ENCODE measurements around the gene PTPRA. TPM values are rescaled to one million over a fixed set of nuclear protein-coding genes. Genes with fewer than 3 reads are reported as not detected.

Gene PTPRA
- total and polyA plus RNA-seq, 10 of the 15 experiments (the other 5 are each of a cell fraction or from before 2014, with no cell fraction given), result 3.9 to 62.1 (median 34.6) TPM

- TF ChIP-seq REST (IDR thresholded peaks at IDR 0.05; ENCODE audit: low read depth, low read length), result no peak
- TF ChIP-seq, protein P1, sequence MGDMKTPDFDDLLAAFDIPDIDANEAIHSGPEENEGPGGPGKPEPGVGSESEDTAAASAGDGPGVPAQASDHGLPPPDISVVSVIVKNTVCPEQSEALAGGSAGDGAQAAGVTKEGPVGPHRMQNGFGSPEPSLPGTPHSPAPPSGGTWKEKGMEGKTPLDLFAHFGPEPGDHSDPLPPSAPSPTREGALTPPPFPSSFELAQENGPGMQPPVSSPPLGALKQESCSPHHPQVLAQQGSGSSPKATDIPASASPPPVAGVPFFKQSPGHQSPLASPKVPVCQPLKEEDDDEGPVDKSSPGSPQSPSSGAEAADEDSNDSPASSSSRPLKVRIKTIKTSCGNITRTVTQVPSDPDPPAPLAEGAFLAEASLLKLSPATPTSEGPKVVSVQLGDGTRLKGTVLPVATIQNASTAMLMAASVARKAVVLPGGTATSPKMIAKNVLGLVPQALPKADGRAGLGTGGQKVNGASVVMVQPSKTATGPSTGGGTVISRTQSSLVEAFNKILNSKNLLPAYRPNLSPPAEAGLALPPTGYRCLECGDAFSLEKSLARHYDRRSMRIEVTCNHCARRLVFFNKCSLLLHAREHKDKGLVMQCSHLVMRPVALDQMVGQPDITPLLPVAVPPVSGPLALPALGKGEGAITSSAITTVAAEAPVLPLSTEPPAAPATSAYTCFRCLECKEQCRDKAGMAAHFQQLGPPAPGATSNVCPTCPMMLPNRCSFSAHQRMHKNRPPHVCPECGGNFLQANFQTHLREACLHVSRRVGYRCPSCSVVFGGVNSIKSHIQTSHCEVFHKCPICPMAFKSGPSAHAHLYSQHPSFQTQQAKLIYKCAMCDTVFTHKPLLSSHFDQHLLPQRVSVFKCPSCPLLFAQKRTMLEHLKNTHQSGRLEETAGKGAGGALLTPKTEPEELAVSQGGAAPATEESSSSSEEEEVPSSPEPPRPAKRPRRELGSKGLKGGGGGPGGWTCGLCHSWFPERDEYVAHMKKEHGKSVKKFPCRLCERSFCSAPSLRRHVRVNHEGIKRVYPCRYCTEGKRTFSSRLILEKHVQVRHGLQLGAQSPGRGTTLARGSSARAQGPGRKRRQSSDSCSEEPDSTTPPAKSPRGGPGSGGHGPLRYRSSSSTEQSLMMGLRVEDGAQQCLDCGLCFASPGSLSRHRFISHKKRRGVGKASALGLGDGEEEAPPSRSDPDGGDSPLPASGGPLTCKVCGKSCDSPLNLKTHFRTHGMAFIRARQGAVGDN (IDR thresholded peaks at IDR 0.05), result no peak
Measured at GRCh38 chr20:2907519-2907918, 34.2 kb downstream of the PTPRA start (continued).

DNA sequence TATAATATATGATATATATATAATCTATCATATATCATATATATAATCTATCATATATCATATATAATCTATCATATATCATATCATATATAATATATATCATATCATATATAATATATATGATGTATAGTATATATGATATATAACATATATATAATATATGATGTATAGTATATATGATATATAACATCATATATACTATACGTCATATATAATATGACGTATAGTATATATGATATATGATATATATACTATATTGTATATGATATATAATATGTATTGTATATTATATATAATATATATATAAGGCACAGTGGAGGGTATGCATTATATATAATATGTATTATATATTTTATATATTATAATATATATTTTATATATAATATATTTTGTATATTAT, 36.7 kb downstream of the PTPRA start:
- Histone ChIP-seq H3K79me2 (ENCODE audit: control insufficient read depth, insufficient read depth, low read length) (no peaks in the 10 kb centered on the region; the same call in 1 of the 2 replicates), H3K27ac (ENCODE audit: control insufficient read depth, insufficient read depth) (no peak overlapping the region), H3K4me2 (ENCODE audit: control insufficient read depth, insufficient read depth) (no peak overlapping the region), H3K4me3 (no peak overlapping the region), H3K27me3 (replicated peaks in 1 of 2; ENCODE audit: control insufficient read depth in 2 of 2, insufficient read depth in 2 of 2, low read length in 1 of 2) (no peaks in the 10 kb centered on the region), H2AFZ (ENCODE audit: control insufficient read depth, low read depth, low read length) (no peak overlapping the region), H3K36me3 (ENCODE audit: control insufficient read depth in 2 of 2, insufficient read depth in 2 of 2, low read length in 1 of 2) (no peaks in the 10 kb centered on the region), H3K9me3 (replicated peaks; ENCODE audit: control insufficient read depth, insufficient read depth, low read length) (no peaks in the 10 kb centered on the region), H4K20me1 (ENCODE audit: control insufficient read depth, insufficient read depth) (no peaks in the 10 kb centered on the region), H3K4me1 (ENCODE audit: control insufficient read depth, insufficient read depth, low read length) (no peaks in the 10 kb centered on the region), H3K9ac (ENCODE audit: control insufficient read depth, insufficient read depth, low read length) (no peak overlapping the region)
- ATAC-seq, result no peak
- FAIRE-seq, result no peak
- in situ Hi-C loops (cut with MboI), result no loop called here
- ChIA-PET POLR2A (no interaction called here), CTCF (no interaction called here), SMC1A (ENCODE audit: uncharacterized antibody, unreplicated experiment) (interaction anchor here (1.3 kb wide), 1 partner anchor 13 kb away, joined by 4 read pairs; no protein-coding TSS in a partner anchor), RAD21 (ENCODE audit: unreplicated experiment) (no interaction called here)
- 89% methylated on average over 2 of the region's 2 CpGs for WGBS (ENCODE audit: insufficient coverage, insufficient replicate concordance, low lambda C conversion rate, missing lambda C conversion rate)
- no peak for DNase-seq (ENCODE audit: low read depth, low spot score)
- intact Hi-C loops (cut with micrococcal nuclease; ENCODE audit: unreplicated experiment), result loop anchor here (5.0 kb wide), 2 partner anchors 68 to 92 kb away; partner anchors contain the start of genes PCED1A and VPS16
- BruUV-seq (replicated peaks), result no TSS peak
- TF ChIP-seq CHD4 (IDR thresholded peaks at IDR 0.05) (no peak), KLF5 (IDR thresholded peaks at IDR 0.05; ENCODE audit: partially characterized antibody) (no peak), RCOR1 (conservative IDR thresholded peaks at IDR 0.05; ENCODE audit: low read depth, low read length) (no peak), CTCF (IDR thresholded peaks at IDR 0.05 in 2 of 3, conservative IDR thresholded peaks at IDR 0.05 in 1 of 3; ENCODE audit: control insufficient read depth in 2 of 3, extremely low read depth in 1 of 3, insufficient read depth in 1 of 3, low read depth in 3 of 3, low read length in 3 of 3) (no peak), SUPT20H (IDR thresholded peaks at IDR 0.05; ENCODE audit: borderline replicate concordance, control insufficient read depth, low read depth, low read length) (no peak), TARDBP (IDR thresholded peaks at IDR 0.05; ENCODE audit: borderline replicate concordance) (no peak)
- TF ChIP-seq, protein P1 (IDR thresholded peaks at IDR 0.05), result no peak
